Endothelial cell (in vitro differentiated cells): ENCODE data around the gene PHPT1. TPM values are rescaled to one million over a fixed set of nuclear protein-coding genes. Genes with fewer than 3 reads are reported as not detected.
"Not testable (repeated sequence)": the region's sequence is repeated elsewhere in the genome, so short reads cannot be mapped to it uniquely, and the experiment has no call there.

ENCODE experiments used
- DNase-seq: peaks from one replicate; pipeline ENCODE4 v3.0.0; 2021; ENCODE audit warnings: low spot score
- H3K27ac Mint-ChIP-seq: one replicate; pipeline ENCODE4 v1.8.0; 2021; ENCODE audit warnings: mixed read lengths, inconsistent platforms; ENCODE audit not compliant: unreplicated experiment
- H3K27me3 Mint-ChIP-seq: one replicate; pipeline ENCODE4 v1.8.0; 2021; ENCODE audit warnings: mild to moderate bottlenecking, moderate library complexity, mixed read lengths, inconsistent platforms; ENCODE audit not compliant: unreplicated experiment
- H3K36me3 Mint-ChIP-seq: one replicate; pipeline ENCODE4 v1.8.0; 2021; ENCODE audit warnings: mild to moderate bottlenecking, low read depth, mixed read lengths, inconsistent platforms; ENCODE audit not compliant: unreplicated experiment
- H3K4me1 Mint-ChIP-seq: one replicate; pipeline ENCODE4 v1.8.0; 2021; ENCODE audit warnings: mild to moderate bottlenecking, mixed read lengths, inconsistent platforms; ENCODE audit not compliant: unreplicated experiment
- H3K4me3 Mint-ChIP-seq: one replicate; pipeline ENCODE4 v1.8.0; 2021; ENCODE audit warnings: mild to moderate bottlenecking, mixed read lengths, inconsistent platforms; ENCODE audit not compliant: unreplicated experiment
- H3K9me3 Mint-ChIP-seq: one replicate; pipeline ENCODE4 v1.8.0; 2021; ENCODE audit warnings: mixed read lengths, inconsistent platforms; ENCODE audit not compliant: unreplicated experiment
- long read RNA-seq: library from polyadenylated mRNA; unstranded; transcript quantifications from one replicate; pipeline ENCODE4 v2.0.0, GENCODE V29; 2020; ENCODE audit not compliant: unreplicated experiment
- total RNA-seq: library from RNA; stranded (reverse); fragmentation: NEBNext Ultra II Directional; extraction: Animal tissue kit (Norgen Biotek cat#: 25700); gene quantifications from one replicate; pipeline ENCODE4 v1.2.1, GENCODE V29; 2021; ENCODE audit not compliant: unreplicated experiment
- TF ChIP-seq, protein P1 (sequence below): fragments of 200-600 bp; sonication (generic); IDR thresholded peaks from one replicate; pipeline ENCODE4 v1.5.0; 2021; ENCODE audit warnings: antibody characterized with exemption; ENCODE audit not compliant: unreplicated experiment

PHPT1 gene
- 134 TPM for total RNA-seq
- long read RNA-seq, transcript PHPT1-201 (3 exons, 890 nt) = major isoform, 143 of 148 reads
- long read RNA-seq, partial matches to known transcripts = 1 of 148 reads
- long read RNA-seq, other reads (novel, unspliced or antisense) = 3 of 148 reads

DNA sequence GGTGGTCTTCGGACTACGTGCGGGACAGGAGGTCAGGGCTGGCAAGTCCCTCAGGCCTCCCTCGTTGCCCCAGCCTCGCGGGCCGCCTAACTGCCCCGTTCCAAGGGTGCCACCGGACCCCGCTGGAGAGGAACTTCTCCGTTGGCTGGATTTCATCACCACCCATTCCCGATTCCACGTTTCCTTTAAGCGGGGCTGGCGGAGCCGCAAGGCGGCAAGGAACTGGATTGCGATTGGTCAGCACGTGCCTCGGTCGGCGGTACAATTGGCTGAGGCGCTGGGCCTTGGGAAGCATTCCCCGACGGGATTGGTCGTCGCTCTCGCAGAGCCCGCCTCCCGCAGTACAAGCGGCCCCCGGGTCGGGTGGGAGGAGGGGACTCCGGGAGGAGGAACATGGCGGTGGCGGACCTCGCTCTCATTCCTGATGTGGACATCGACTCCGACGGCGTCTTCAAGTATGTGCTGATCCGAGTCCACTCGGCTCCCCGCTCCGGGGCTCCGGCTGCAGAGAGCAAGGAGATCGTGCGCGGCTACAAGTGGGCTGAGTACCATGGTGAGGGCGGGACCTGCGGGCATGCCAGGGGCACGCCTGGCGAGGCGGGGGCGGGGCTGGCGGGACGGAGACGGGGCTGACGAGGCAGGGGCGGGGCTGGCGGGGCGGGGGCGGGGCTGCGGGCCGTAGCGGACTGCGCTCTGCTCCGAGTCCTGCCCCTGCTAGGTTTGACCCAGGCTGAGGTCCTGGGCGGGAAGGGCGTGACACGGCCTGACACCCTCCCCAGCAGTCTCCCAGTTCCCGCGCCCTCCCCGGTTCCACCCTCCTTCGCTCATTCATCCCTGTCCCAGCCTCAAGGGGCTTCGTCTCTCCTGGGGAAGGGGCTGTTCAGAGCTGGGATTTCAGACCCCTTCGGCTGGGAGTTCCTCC lies at the start of gene PHPT1:
PHPT1 (plus strand) TSS at position 372 of the 922 bp plus-strand sequence; CDS start at position 394, 22 bp downstream.
- DNase-seq = peak; percentile 97
- Mint-ChIP-seq H3K9me3 (no peaks in the 10 kb centered on the region), H3K36me3 (no peaks in the 10 kb centered on the region), H3K4me3 (peak within 1 kb of the TSS; percentile 90), H3K27me3 (peaks cover 8% of the 10 kb centered on the region), H3K4me1 (no peaks in the 10 kb centered on the region), H3K27ac (no peak within 1 kb of the TSS)
- TF ChIP-seq, protein P1, sequence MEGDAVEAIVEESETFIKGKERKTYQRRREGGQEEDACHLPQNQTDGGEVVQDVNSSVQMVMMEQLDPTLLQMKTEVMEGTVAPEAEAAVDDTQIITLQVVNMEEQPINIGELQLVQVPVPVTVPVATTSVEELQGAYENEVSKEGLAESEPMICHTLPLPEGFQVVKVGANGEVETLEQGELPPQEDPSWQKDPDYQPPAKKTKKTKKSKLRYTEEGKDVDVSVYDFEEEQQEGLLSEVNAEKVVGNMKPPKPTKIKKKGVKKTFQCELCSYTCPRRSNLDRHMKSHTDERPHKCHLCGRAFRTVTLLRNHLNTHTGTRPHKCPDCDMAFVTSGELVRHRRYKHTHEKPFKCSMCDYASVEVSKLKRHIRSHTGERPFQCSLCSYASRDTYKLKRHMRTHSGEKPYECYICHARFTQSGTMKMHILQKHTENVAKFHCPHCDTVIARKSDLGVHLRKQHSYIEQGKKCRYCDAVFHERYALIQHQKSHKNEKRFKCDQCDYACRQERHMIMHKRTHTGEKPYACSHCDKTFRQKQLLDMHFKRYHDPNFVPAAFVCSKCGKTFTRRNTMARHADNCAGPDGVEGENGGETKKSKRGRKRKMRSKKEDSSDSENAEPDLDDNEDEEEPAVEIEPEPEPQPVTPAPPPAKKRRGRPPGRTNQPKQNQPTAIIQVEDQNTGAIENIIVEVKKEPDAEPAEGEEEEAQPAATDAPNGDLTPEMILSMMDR = peak; percentile 7

DNA sequence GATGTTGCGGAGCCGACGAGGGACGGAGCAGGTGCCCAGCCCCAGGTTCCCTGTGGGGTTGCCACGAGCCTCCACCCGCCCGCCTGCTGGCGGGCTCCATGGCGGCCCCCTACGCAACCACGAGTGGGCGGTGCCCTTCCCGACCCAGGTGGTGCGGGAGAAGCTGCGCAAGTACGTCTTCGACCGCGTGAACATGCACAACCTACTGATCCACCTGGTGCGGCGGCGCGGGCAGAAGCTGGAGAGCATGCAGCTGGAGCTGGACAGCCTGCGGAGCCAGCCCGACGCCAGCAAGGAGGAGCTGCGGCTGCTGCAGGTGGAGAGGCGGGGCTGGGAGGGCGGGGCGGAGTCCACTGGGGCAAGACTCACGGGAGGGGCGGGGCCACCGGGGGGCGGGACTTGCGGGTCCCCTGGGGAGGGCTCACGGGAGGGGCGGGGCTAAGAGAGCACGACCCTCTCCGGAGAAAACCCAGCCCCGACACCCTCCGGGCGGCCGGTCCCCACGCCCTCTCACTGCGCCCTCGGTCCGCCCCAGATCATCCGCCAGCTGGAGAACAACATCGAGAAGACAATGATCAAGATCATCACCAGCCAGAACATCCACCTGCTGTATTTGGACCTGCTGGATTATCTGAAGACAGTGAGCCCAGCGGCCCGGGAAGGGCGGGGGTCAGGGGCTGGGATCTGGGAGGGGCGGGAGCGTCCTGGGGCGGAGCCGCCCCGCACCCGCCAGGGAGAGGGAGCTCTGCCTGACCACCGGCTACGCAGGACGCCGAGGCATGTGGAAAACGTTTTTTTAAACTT lies 49.2 kb upstream of the PHPT1 start:
- Mint-ChIP-seq H3K27me3 (peaks cover 18% of the 10 kb centered on the region), H3K9me3 (no peaks in the 10 kb centered on the region), H3K4me1 (peaks cover 16% of the 10 kb centered on the region), H3K27ac (no peak overlapping the region), H3K36me3 (peaks cover 3% of the 10 kb centered on the region), H3K4me3 (peak overlapping the region; percentile 90)
- DNase-seq = peak; percentile 89
- TF ChIP-seq, protein P1 = no peak

DNA sequence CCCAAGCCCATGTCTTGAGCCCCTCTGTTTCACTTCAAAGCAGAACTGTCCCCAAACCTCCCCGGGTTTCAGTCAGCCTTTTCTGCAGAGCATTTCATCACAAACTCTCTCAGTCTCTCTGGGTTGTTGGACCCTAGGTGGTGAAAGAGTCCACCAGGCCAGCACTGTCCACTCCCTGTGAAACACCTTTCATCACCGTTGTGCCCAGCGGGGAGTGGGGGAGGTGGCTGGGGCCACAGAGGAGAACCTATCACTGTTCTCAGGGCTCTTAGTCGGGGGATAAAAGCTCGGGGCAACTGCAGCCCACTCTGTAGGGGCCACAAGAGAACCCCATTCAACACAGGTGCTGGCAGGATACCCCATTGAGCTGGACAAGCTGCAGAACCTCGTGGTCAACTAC lies 46.9 kb upstream of the PHPT1 start:
- Mint-ChIP-seq H3K4me3 (no peak overlapping the region), H3K36me3 (peaks cover 8% of the 10 kb centered on the region), H3K27me3 (peaks cover 17% of the 10 kb centered on the region), H3K27ac (no peak overlapping the region), H3K4me1 (peaks cover 7% of the 10 kb centered on the region), H3K9me3 (no peaks in the 10 kb centered on the region)
- TF ChIP-seq, protein P1 = no peak
- DNase-seq = no peak

DNA sequence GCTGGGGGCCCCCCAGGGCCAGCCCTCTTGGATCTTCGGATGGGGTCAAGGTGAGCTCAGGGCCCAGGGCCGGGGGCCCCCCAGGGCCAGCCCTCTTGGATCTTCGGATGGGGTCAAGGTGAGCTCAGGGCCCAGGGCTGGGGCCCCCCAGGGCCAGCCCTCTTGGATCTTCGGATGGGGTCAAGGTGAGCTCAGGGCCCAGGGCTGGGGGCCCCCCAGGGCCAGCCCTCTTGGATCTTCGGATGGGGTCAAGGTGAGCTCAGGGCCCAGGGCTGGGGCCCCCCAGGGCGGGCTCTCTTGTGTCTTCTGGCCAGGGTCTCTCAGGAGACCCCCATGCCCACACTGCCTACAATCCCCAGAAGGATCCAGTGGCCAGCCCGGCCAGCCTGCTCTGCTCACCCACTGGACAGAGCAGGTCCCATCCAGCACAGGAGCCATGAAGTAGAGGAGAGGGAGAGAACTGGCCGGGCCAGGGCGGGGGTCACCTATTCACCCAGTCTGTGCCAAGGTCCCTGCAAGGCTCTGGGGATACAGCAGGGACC lies 46.1 kb upstream of the PHPT1 start:
- not testable (repeated sequence) for H3K27ac Mint-ChIP-seq, DNase-seq, H3K4me1 Mint-ChIP-seq

More for the DNA sequence above, 46.1 kb upstream of the PHPT1 start:
- not testable (repeated sequence) for H3K4me3 Mint-ChIP-seq, H3K9me3 Mint-ChIP-seq, H3K36me3 Mint-ChIP-seq
- peaks cover 17% of the 10 kb centered on the region for H3K27me3 Mint-ChIP-seq
